ENCODE measurements around the gene SNN.

Gene SNN

GRCh38 chr16:11621920-11622651 is 46.2 kb upstream of the SNN start:
- H3K9ac ChIP-seq: no peak overlapping the region
- H3K27ac ChIP-seq: no peak overlapping the region
- H3K4me2 ChIP-seq (ENCODE audit: low read length): no peak overlapping the region
- TF ChIP-seq, protein P1, sequence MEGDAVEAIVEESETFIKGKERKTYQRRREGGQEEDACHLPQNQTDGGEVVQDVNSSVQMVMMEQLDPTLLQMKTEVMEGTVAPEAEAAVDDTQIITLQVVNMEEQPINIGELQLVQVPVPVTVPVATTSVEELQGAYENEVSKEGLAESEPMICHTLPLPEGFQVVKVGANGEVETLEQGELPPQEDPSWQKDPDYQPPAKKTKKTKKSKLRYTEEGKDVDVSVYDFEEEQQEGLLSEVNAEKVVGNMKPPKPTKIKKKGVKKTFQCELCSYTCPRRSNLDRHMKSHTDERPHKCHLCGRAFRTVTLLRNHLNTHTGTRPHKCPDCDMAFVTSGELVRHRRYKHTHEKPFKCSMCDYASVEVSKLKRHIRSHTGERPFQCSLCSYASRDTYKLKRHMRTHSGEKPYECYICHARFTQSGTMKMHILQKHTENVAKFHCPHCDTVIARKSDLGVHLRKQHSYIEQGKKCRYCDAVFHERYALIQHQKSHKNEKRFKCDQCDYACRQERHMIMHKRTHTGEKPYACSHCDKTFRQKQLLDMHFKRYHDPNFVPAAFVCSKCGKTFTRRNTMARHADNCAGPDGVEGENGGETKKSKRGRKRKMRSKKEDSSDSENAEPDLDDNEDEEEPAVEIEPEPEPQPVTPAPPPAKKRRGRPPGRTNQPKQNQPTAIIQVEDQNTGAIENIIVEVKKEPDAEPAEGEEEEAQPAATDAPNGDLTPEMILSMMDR (IDR thresholded peaks at IDR 0.05): no peak
- peak overlapping the region; percentile 65 for H2AFZ ChIP-seq
- no peaks in the 10 kb centered on the region for H3K9me3 ChIP-seq (ENCODE audit: control insufficient read depth, low read length)
- H3K27me3 ChIP-seq (ENCODE audit: control insufficient read depth, insufficient read depth, low read length): no peaks in the 10 kb centered on the region
- H3K4me3 ChIP-seq (ENCODE audit: low read depth, low read length): no peak overlapping the region
- peaks cover 8% of the 10 kb centered on the region for H3K4me1 ChIP-seq
- H3K36me3 ChIP-seq (ENCODE audit: control insufficient read depth, insufficient read depth, low read length): no peaks in the 10 kb centered on the region
- no peaks in the 10 kb centered on the region for H3K79me2 ChIP-seq

DNA sequence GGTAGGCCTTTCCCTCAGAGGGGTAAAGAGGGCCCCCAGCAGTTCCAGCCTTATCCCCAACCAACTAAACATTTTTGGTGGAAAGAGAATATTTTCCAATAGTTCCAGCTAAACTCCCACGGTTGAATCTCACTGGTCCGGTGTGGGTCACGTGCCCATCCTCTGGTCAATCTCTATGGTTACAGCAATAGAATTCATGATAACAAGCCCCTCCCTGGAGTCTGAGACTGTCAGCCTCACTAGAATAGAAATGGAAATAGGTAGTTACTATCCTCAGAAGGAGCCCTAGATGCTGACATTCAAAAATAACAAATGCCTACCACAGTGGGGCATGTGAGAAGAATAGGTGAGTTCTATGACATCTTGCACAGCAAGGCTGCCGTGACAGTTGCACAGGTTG is 44.0 kb upstream of the SNN start:
- no peak overlapping the region for H2AFZ ChIP-seq
- no peak overlapping the region for H3K4me3 ChIP-seq (ENCODE audit: low read depth, low read length)
- no peaks in the 10 kb centered on the region for H3K27me3 ChIP-seq (ENCODE audit: control insufficient read depth, insufficient read depth, low read length)
- no peaks in the 10 kb centered on the region for H3K36me3 ChIP-seq (ENCODE audit: control insufficient read depth, insufficient read depth, low read length)
- no peaks in the 10 kb centered on the region for H3K9me3 ChIP-seq (ENCODE audit: control insufficient read depth, low read length)
- no peaks in the 10 kb centered on the region for H3K79me2 ChIP-seq
- no peaks in the 10 kb centered on the region for H3K4me1 ChIP-seq
- TF ChIP-seq, protein P1 (IDR thresholded peaks at IDR 0.05): no peak
- H3K4me2 ChIP-seq (ENCODE audit: low read length): no peak overlapping the region
- H3K27ac ChIP-seq: no peak overlapping the region
- no peak overlapping the region for H3K9ac ChIP-seq

- TF ChIP-seq, protein P1 (IDR thresholded peaks at IDR 0.05): no peak
These were observed 43.3 kb upstream of the SNN start for GRCh38 chr16:11624636-11625607.

DNA sequence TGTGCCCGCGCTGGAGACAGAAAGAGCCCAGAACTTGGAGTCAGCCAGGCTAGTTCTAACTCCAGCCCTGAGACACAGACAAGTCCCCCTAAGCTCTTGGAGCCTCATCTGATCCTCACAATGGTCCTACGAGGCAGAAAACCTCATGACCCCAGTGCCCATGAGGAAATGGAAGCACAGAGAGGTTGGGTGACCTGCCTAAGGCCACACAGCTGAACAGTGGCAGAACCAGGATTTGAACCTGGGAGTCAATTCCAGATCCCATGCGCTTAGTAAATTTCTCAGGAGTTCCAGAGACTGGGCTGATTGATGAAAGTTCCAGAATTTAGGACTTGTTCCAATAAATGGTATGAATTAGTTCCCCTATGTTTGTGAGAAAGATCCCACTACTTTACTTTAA is 42.5 kb upstream of the SNN start:
- no peaks in the 10 kb centered on the region for H3K4me1 ChIP-seq
- H2AFZ ChIP-seq: no peak overlapping the region
- TF ChIP-seq, protein P1 (IDR thresholded peaks at IDR 0.05): no peak
- H3K27me3 ChIP-seq (ENCODE audit: control insufficient read depth, insufficient read depth, low read length): no peaks in the 10 kb centered on the region
- H3K36me3 ChIP-seq (ENCODE audit: control insufficient read depth, insufficient read depth, low read length): no peaks in the 10 kb centered on the region
- H3K27ac ChIP-seq: no peak overlapping the region
- no peaks in the 10 kb centered on the region for H3K9me3 ChIP-seq (ENCODE audit: control insufficient read depth, low read length)
- H3K4me3 ChIP-seq (ENCODE audit: low read depth, low read length): no peak overlapping the region
- H3K9ac ChIP-seq: no peak overlapping the region
- no peak overlapping the region for H3K4me2 ChIP-seq (ENCODE audit: low read length)
- no peaks in the 10 kb centered on the region for H3K79me2 ChIP-seq

More at GRCh38 chr16:11624636-11625607, 43.3 kb upstream of the SNN start:
- Histone ChIP-seq H3K27me3 (ENCODE audit: control insufficient read depth, insufficient read depth, low read length) (no peaks in the 10 kb centered on the region), H3K79me2 (no peaks in the 10 kb centered on the region), H3K9ac (no peak overlapping the region), H3K4me3 (ENCODE audit: low read depth, low read length) (no peak overlapping the region), H2AFZ (no peak overlapping the region), H3K4me1 (no peaks in the 10 kb centered on the region), H3K36me3 (ENCODE audit: control insufficient read depth, insufficient read depth, low read length) (no peaks in the 10 kb centered on the region), H3K9me3 (ENCODE audit: control insufficient read depth, low read length) (no peaks in the 10 kb centered on the region), H3K4me2 (ENCODE audit: low read length) (no peak overlapping the region), H3K27ac (no peak overlapping the region)
